Aorta (tissue), 5 donors: Measurements from ENCODE around the gene CAMK2A. TPM values are rescaled to one million over a fixed set of nuclear protein-coding genes. Genes with fewer than 3 reads are reported as not detected.

Source experiments
- ATAC-seq: fragments of 200-7000 bp; cut with Tn5 transposase; one replicate; pipeline ENCODE4 v1.9.1; 2022; ENCODE audit warnings: moderate library complexity; ENCODE audit not compliant: low FRiP score
- DNase-seq, 2 donors: peaks; one replicate each; pipeline ENCODE4 v3.0.0-alpha.2; 2020
- H3K27ac ChIP-seq, 2 donors: one replicate each; pipeline ENCODE4 v1.5.1; 2013; ENCODE audit warnings: low read length in 2 of 2, mild to moderate bottlenecking in 2 of 2, moderate library complexity in 2 of 2, control low read depth in 1 of 2, inconsistent platforms in 1 of 2, low read depth in 1 of 2
- H3K27me3 ChIP-seq, 2 donors: one replicate each; pipeline ENCODE4 v1.6.1; 2013; ENCODE audit warnings: control low read depth in 1 of 2, low read length in 1 of 2, mild to moderate bottlenecking in 1 of 2, moderate library complexity in 1 of 2; ENCODE audit not compliant: insufficient read depth in 2 of 2, control insufficient read depth in 1 of 2
- H3K36me3 ChIP-seq, 2 donors: one replicate each; pipeline ENCODE4 v1.6.1; 2013; ENCODE audit warnings: control low read depth in 1 of 2, low read length in 1 of 2, mild to moderate bottlenecking in 1 of 2; ENCODE audit not compliant: insufficient read depth in 2 of 2, control insufficient read depth in 1 of 2
- H3K4me1 ChIP-seq, 2 donors: one replicate each; pipeline ENCODE4 v1.6.1; 2013; ENCODE audit warnings: low read length in 2 of 2, control low read depth in 1 of 2, mild to moderate bottlenecking in 1 of 2, moderate library complexity in 1 of 2; ENCODE audit not compliant: insufficient read depth in 2 of 2, control insufficient read depth in 1 of 2
- H3K4me3 ChIP-seq, 2 donors: one replicate each; pipeline ENCODE4 v1.5.1; 2013; ENCODE audit warnings: low read length in 2 of 2, control low read depth in 1 of 2, mild to moderate bottlenecking in 1 of 2
- H3K9me3 ChIP-seq: one replicate; pipeline ENCODE4 v1.6.1; 2013; ENCODE audit warnings: mild to moderate bottlenecking, low read length; ENCODE audit not compliant: control insufficient read depth
- WGBS, 2 donors: extraction: QIAGEN DNeasy Blood & Tissue Kit; methylation state at CpG; one replicate each; pipeline ENCODE4 v1.1.7; 2013; 5-methylcytosine and 5-hydroxymethylcytosine counted together
- intact Hi-C, 2 donors: fragments of 100-400 bp; cut with DNase I; formaldehyde crosslinking; loops; one replicate each; pipeline versions ENCODE4 v1.14.2 to v1.15.0; 2022
- polyA plus RNA-seq, 2 donors: library from polyadenylated mRNA; stranded (reverse); fragments of 200-250 nt; gene quantifications; one replicate each; pipeline ENCODE4 v1.2.3, GENCODE V29; 2013
- total RNA-seq, 2 donors: library from RNA; stranded (reverse); fragmentation: NEBNext Ultra II Directional; extraction: Animal tissue kit (Norgen Biotek cat#: 25700); gene quantifications; one replicate each; pipeline ENCODE4 v1.2.1, GENCODE V29; 2021
- donor health status: healthy with polysubstance abuse.
- donor health status: Bipolar disorder and iron deficiency.
- donor health status: DM: no; HTN: no; CAD: no.
- donor health status: DM: no; HTN: no; CAD: no.
- donor health status: DM: yes; HTN: yes; CAD: no.

CAMK2A gene
- total and polyA plus RNA-seq, 4 donors: 0.13 to 0.36 (median 0.15) TPM; not detected in 1

DNA sequence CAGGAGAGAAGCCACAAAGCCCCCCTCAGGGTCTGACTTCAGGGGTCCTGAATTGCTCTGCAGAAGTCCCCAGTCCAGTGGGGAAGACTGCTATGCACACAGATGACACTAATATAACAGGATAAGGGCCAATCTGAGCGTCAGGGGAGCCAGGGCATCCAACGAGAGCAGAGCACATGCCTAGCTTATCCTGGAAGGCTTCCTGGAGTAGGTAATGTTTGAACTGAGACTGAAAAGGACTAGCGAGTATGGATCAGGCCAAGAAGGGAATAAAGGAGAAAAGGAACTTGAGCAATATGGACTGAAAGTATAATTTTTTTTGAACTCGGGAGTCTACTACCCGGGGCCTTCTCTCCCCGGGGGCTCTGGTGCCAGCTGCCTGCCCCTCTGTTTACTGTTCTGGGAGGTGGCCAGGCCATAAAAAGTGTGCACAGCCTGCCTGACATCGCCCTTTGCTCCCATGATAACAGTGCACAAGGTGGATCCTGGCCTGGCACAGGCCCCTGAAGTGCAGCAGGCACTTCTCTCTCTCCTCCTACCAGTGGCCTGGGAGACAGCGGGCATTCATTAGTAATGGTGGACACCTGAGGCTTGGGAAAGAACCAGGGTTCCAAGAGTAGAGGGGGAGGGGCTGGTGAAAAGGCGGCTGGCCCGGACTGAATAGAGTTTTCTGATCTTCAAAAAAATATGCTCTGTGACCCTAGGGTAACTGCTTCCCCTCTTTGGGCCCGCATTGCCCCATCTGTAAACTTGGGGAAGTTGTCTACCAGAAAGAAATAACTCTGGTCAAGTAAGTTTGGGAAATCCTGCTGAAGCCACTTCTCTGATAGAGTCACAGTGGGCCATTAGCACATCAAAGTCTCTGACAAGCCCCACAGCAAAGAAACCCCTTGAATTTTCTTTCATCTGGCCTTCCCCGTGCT lies 104.3 kb downstream of the CAMK2A start:
- H3K27ac ChIP-seq: no peak overlapping the region
- intact Hi-C loops: loop anchor here in 1 of 2 donors (5.0 kb wide), 1 partner anchor 32 kb away; no protein-coding TSS in a partner anchor
- ATAC-seq: no peak
- no peak overlapping the region for H3K4me3 ChIP-seq
- no peaks in the 10 kb centered on the region for H3K27me3 ChIP-seq
- no peak for DNase-seq
- no peaks in the 10 kb centered on the region for H3K36me3 ChIP-seq
- WGBS, 2 donors: 87% methylated on average over 12 of the region's 12 CpGs
- no peaks in the 10 kb centered on the region for H3K4me1 ChIP-seq
- H3K9me3 ChIP-seq: no peaks in the 10 kb centered on the region

DNA sequence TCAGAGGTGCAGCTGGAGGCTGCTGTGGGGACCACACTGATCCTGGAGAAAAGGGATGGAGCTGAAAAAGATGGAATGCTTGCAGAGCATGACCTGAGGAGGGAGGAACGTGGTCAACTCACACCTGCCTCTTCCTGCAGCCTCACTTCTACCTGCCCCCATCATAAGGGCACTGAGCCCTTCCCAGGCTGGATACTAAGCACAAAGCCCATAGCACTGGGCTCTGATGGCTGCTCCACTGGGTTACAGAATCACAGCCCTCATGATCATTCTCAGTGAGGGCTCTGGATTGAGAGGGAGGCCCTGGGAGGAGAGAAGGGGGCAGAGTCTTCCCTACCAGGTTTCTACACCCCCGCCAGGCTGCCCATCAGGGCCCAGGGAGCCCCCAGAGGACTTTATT lies 105.6 kb downstream of the CAMK2A start:
- ATAC-seq (no peak), DNase-seq (no peak)
- H3K4me1 ChIP-seq: no peaks in the 10 kb centered on the region
- intact Hi-C loops: loop anchor here in 1 of 2 donors (5.0 kb wide), 1 partner anchor 33 kb away; no protein-coding TSS in a partner anchor
- no peak overlapping the region for H3K4me3 ChIP-seq
- no peaks in the 10 kb centered on the region for H3K36me3 ChIP-seq
- H3K27me3 ChIP-seq: no peaks in the 10 kb centered on the region
- WGBS, 2 donors: 92 to 96% methylated on average over 2 of the region's 2 CpGs
- no peaks in the 10 kb centered on the region for H3K9me3 ChIP-seq
- no peak overlapping the region for H3K27ac ChIP-seq

GRCh38 chr5:150183436-150183835 lies 106.1 kb downstream of the CAMK2A start:
- H3K9me3 ChIP-seq: no peaks in the 10 kb centered on the region
- H3K27ac ChIP-seq: no peak overlapping the region
- DNase-seq (no peak), ATAC-seq (no peak)
- no peaks in the 10 kb centered on the region for H3K27me3 ChIP-seq
- 95 to 97% methylated on average over 12 of the region's 12 CpGs for WGBS, 2 donors
- H3K36me3 ChIP-seq: no peaks in the 10 kb centered on the region
- H3K4me3 ChIP-seq: no peak overlapping the region
- no peaks in the 10 kb centered on the region for H3K4me1 ChIP-seq
- intact Hi-C loops: loop anchor here in 1 of 2 donors (5.0 kb wide), 1 partner anchor 34 kb away; no protein-coding TSS in a partner anchor

DNA sequence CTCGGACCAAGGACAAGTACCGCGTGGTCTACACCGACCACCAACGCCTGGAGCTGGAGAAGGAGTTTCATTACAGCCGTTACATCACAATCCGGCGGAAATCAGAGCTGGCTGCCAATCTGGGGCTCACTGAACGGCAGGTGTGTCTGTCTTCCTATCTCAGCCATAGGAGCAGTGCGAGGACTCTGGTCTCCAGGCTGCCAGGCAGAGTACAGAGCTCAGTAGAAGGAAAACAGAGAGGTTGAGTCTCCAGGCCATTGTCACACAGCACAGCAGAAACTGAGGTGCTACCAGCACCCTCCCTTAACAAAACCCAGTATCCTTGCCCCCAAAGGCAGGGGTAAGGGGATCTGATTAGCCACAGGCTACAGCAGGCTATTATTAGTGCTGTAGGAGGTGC lies 106.8 kb downstream of the CAMK2A start:
- H3K4me1 ChIP-seq: no peaks in the 10 kb centered on the region
- ATAC-seq: no peak
- H3K4me3 ChIP-seq: no peak overlapping the region
- WGBS, 2 donors: 93% methylated on average over 10 of the region's 10 CpGs
- intact Hi-C loops: loop anchor here in 1 of 2 donors (5.0 kb wide), 1 partner anchor 35 kb away; no protein-coding TSS in a partner anchor
- DNase-seq: no peak
- H3K9me3 ChIP-seq: no peaks in the 10 kb centered on the region
- no peaks in the 10 kb centered on the region for H3K36me3 ChIP-seq
- H3K27me3 ChIP-seq: no peaks in the 10 kb centered on the region
- no peak overlapping the region for H3K27ac ChIP-seq

DNA sequence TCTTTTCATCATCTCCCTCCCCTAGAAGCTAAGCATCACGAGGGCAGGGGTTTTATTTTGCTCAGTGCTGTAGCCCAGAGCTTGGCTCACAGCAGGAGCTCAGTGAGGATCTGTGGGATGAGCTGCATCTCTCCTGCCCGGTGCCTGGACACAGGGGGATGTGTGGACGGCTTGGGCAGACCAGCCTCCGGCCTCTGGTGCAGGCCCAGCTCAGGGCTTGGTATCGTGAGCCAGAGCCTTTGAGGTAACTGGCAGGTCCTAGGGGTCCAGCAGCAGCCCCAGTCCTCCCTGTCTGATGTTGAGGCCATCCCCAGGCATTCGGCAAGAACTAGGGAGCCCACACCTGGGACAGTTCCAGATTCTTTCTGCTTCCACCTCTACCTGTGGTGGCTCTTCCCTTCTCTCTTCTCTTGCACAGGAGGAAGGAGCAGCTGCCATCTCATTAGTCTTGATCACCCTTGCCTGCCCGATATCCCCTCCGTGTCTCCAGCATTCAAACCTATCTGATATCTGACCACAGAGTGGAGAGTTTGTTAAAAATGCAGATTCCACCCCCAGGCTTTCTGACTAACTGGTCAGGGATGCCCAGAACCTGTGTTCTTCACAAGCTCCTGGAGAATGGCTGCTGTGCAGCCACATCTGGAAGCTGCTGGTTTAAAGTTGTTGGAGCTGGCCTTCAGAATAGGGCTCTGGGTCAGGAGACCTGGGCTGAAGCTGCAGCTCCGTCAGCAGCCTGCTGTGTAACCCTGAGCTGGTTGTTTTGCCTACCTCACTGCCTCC lies 107.6 kb downstream of the CAMK2A start:
- 81 to 84% methylated on average over 9 of the region's 9 CpGs for WGBS, 2 donors
- intact Hi-C loops: loop anchor here in 1 of 2 donors (5.0 kb wide), 1 partner anchor 35 kb away; no protein-coding TSS in a partner anchor
- DNase-seq (no peak), ATAC-seq (no peak)
- Histone ChIP-seq H3K27ac (peak overlapping the region; percentile 64 to 88), H3K36me3 (no peaks in the 10 kb centered on the region), H3K4me3 (no peak overlapping the region), H3K4me1 (no peaks in the 10 kb centered on the region), H3K27me3 (no peaks in the 10 kb centered on the region), H3K9me3 (no peaks in the 10 kb centered on the region)

GRCh38 chr5:150181027-150181426 lies 108.5 kb downstream of the CAMK2A start:
- WGBS, 2 donors: 19 to 24% methylated on average over 5 of the region's 5 CpGs
- Histone ChIP-seq H3K36me3 (no peaks in the 10 kb centered on the region), H3K4me1 (no peaks in the 10 kb centered on the region), H3K9me3 (no peaks in the 10 kb centered on the region), H3K27me3 (no peaks in the 10 kb centered on the region), H3K27ac (peak overlapping the region; percentile 88 to 98), H3K4me3 (no peak overlapping the region)
- no peak for DNase-seq
- intact Hi-C loops: loop anchor here in 1 of 2 donors (5.0 kb wide), 1 partner anchor 36 kb away; no protein-coding TSS in a partner anchor
- no peak for ATAC-seq

DNA sequence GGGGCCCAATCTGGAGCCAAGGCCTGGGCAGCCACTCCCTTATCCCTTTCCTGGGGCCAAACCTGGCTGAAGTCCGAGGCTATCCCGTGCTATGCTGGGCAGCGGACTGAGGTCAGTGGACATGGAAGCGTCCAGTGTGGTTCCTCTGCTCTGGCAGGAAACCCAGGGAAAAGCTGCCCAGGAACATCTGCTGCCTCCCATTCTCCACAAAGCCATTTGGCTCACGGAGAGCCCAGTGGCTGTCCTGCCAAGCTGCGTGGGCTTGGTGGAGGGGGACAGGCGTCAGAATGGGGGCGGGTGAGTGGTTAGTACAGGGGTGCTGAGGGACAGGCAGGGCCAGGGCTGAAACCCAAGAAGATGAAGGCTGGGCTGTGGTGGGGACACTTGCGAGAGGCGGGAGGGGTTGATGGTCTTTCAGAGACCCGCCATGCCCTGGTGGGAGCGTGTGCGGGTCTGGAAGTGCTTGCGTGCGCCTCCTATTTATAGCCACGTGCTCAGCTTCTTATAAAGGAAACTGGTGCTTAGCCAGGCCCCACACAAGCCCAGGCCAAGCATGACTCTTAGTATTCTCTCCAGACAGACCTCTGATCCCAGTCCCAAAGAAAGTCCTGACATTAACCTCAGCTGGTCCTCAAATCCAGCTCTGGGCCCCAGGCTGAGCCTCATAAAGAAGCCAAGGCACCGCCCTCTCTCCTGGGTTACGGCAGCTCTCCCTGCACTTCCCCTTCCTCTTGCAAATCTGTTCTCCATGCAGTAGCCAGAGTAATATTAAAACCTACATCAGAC lies 109.1 kb downstream of the CAMK2A start:
- Histone ChIP-seq H3K36me3 (no peaks in the 10 kb centered on the region), H3K27ac (peak overlapping the region; percentile 88 to 98), H3K4me3 (no peak overlapping the region), H3K9me3 (no peaks in the 10 kb centered on the region), H3K27me3 (no peaks in the 10 kb centered on the region), H3K4me1 (no peaks in the 10 kb centered on the region)
- ATAC-seq (peak; percentile 90), DNase-seq (peak; percentile 91 to 93)
- intact Hi-C loops: loop anchor here in 1 of 2 donors (5.0 kb wide), 1 partner anchor 37 kb away; no protein-coding TSS in a partner anchor
- WGBS, 2 donors: 4 to 6% methylated on average over 18 of the region's 18 CpGs

DNA sequence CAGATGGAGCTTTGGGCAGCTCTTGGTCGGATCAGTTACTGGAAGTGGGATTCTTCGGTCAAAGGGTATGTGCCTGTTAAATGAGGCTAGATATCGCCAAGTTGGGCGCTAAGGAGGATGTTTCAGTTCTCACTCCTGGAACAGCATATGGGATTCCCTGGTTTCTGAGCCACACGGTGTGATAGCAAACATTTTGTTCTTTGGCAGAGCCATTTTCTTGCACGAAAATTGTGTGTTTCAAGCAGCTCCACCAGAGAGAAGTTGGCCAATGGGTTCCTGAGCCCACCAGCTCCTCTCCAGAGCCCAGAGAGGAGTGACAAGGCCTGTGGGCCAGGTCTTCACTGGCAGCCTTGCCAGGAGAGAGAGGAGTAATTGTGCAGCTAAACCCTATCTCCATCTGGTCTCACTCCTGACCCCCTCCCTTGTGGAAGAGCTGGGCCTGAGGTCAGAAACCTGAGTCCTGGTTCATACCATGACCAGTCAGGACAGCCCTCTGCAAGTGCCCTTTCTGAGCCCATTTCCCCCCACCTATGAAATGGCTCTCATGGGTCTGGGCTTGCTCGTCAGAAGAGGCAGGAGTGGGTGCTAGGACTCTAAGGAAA lies 110.5 kb downstream of the CAMK2A start:
- no peaks in the 10 kb centered on the region for H3K4me1 ChIP-seq
- H3K27ac ChIP-seq: peak overlapping the region; percentile 88 to 98
- 89 to 90% methylated on average over 7 of the region's 7 CpGs for WGBS, 2 donors
- intact Hi-C loops: no loop called here
- H3K27me3 ChIP-seq: no peaks in the 10 kb centered on the region
- no peaks in the 10 kb centered on the region for H3K9me3 ChIP-seq
- DNase-seq (no peak), ATAC-seq (no peak)
- H3K36me3 ChIP-seq: no peaks in the 10 kb centered on the region
- no peak overlapping the region for H3K4me3 ChIP-seq
